Esophagus (tissue), 2 donors: ENCODE data around the gene EPHB6. TPM values are rescaled to one million over a fixed set of nuclear protein-coding genes. Genes with fewer than 3 reads are reported as not detected.
A peak's percentile ranks its signal among the peaks of the same experiment; 100 is the strongest.

Experiments used
- H3K27ac ChIP-seq, 2 donors: one replicate each; pipeline ENCODE4 v1.5.1; 2013; ENCODE audit warnings: low read depth in 2 of 2, mild to moderate bottlenecking in 2 of 2, inconsistent platforms in 1 of 2, low read length in 1 of 2, moderate library complexity in 1 of 2
- H3K27me3 ChIP-seq, 2 donors: one replicate each; pipeline ENCODE4 v1.6.1; 2013; ENCODE audit warnings: low read length in 2 of 2, control low read depth in 1 of 2, mild to moderate bottlenecking in 1 of 2; ENCODE audit not compliant: insufficient read depth in 2 of 2, control insufficient read depth in 1 of 2
- H3K36me3 ChIP-seq, 2 donors: one replicate each; pipeline ENCODE4 v1.6.1; 2013; ENCODE audit warnings: low read length in 1 of 2; ENCODE audit not compliant: control insufficient read depth in 2 of 2, insufficient read depth in 2 of 2
- H3K4me1 ChIP-seq, 2 donors: one replicate each; pipeline ENCODE4 v1.6.1; 2013; ENCODE audit warnings: low read length in 1 of 2; ENCODE audit not compliant: control insufficient read depth in 2 of 2, insufficient read depth in 2 of 2
- H3K4me3 ChIP-seq, 2 donors: one replicate each; pipeline ENCODE4 v1.5.1; 2013; ENCODE audit warnings: low read length in 2 of 2, mild to moderate bottlenecking in 2 of 2, low read depth in 1 of 2, moderate library complexity in 1 of 2
- H3K9me3 ChIP-seq, 2 donors: one replicate each; pipeline ENCODE4 v1.6.1; 2013; ENCODE audit warnings: mild to moderate bottlenecking in 2 of 2, low read depth in 1 of 2, low read length in 1 of 2, moderate library complexity in 1 of 2; ENCODE audit not compliant: control insufficient read depth in 2 of 2, insufficient read depth in 1 of 2
- WGBS, 2 donors: extraction: QIAGEN DNeasy Blood & Tissue Kit; methylation state at CpG; one replicate each; pipeline ENCODE4 v1.1.7; 2013; 5-methylcytosine and 5-hydroxymethylcytosine counted together
- polyA plus RNA-seq, 2 donors: library from polyadenylated mRNA; stranded (reverse); fragments of 200-250 nt; gene quantifications; one replicate each; pipeline ENCODE4 v1.2.3, GENCODE V29; 2013
- donor health status: healthy with polysubstance abuse.
- donor health status: Bipolar disorder and iron deficiency.

The EPHB6 gene
- polyA plus RNA-seq, 2 donors, result 17.0 to 33.3 TPM

GRCh38 chr7:142891490-142892082 lies 36.7 kb downstream of the EPHB6 start:
- Histone ChIP-seq H3K4me3 (no peak overlapping the region), H3K27me3 (no peaks in the 10 kb centered on the region), H3K36me3 (no peaks in the 10 kb centered on the region), H3K27ac (no peak overlapping the region), H3K9me3 (no peaks in the 10 kb centered on the region), H3K4me1 (peaks cover 0 to 11% of the 10 kb centered on the region in 2 donors)
- WGBS, 2 donors, result 86 to 88% methylated on average over 10 of the region's 10 CpGs

- Histone ChIP-seq H3K27me3 (no peaks in the 10 kb centered on the region), H3K36me3 (no peaks in the 10 kb centered on the region), H3K27ac (no peak overlapping the region), H3K9me3 (no peaks in the 10 kb centered on the region), H3K4me3 (no peak overlapping the region), H3K4me1 (peaks cover 0 to 7% of the 10 kb centered on the region in 2 donors)
- 85 to 89% methylated on average over 5 of the region's 5 CpGs for WGBS, 2 donors
These were observed 38.1 kb downstream of the EPHB6 start for GRCh38 chr7:142892951-142893350.

GRCh38 chr7:142894112-142894984 lies 39.5 kb downstream of the EPHB6 start:
- WGBS, 2 donors, result 65 to 66% methylated on average over 12 of the region's 12 CpGs

GRCh38 chr7:142894985-142895593 lies 40.2 kb downstream of the EPHB6 start:
- H3K36me3 ChIP-seq, result no peaks in the 10 kb centered on the region
- H3K27me3 ChIP-seq, result no peaks in the 10 kb centered on the region
- WGBS, 2 donors, result 55 to 57% methylated on average over 6 of the region's 6 CpGs
- no peaks in the 10 kb centered on the region for H3K9me3 ChIP-seq
- no peak overlapping the region for H3K4me3 ChIP-seq
- peaks cover 0 to 7% of the 10 kb centered on the region in 2 donors for H3K4me1 ChIP-seq
- H3K27ac ChIP-seq, result no peak overlapping the region

More at GRCh38 chr7:142894112-142894984, 39.5 kb downstream of the EPHB6 start:
- no peak overlapping the region for H3K27ac ChIP-seq
- no peaks in the 10 kb centered on the region for H3K36me3 ChIP-seq
- no peak overlapping the region for H3K4me3 ChIP-seq
- no peaks in the 10 kb centered on the region for H3K27me3 ChIP-seq
- peaks cover 0 to 10% of the 10 kb centered on the region in 2 donors for H3K4me1 ChIP-seq
- no peaks in the 10 kb centered on the region for H3K9me3 ChIP-seq

GRCh38 chr7:142896151-142896550 lies 41.3 kb downstream of the EPHB6 start:
- Histone ChIP-seq H3K36me3 (no peaks in the 10 kb centered on the region), H3K4me1 (peaks cover 0 to 3% of the 10 kb centered on the region in 2 donors), H3K27me3 (no peaks in the 10 kb centered on the region), H3K9me3 (no peaks in the 10 kb centered on the region), H3K4me3 (no peak overlapping the region), H3K27ac (no peak overlapping the region)
- 86 to 91% methylated on average over 3 of the region's 3 CpGs for WGBS, 2 donors

GRCh38 chr7:142896741-142897379 lies 42.0 kb downstream of the EPHB6 start:
- H3K4me1 ChIP-seq, result peaks cover 0 to 3% of the 10 kb centered on the region in 2 donors
- H3K36me3 ChIP-seq, result no peaks in the 10 kb centered on the region
- WGBS, 2 donors, result 78 to 88% methylated on average over 3 of the region's 3 CpGs

GRCh38 chr7:142897691-142898090 lies 42.8 kb downstream of the EPHB6 start:
- H3K4me3 ChIP-seq, result no peak overlapping the region
- no peaks in the 10 kb centered on the region for H3K9me3 ChIP-seq
- H3K27ac ChIP-seq, result no peak overlapping the region
- peaks cover 0 to 3% of the 10 kb centered on the region in 2 donors for H3K4me1 ChIP-seq
- WGBS, 2 donors, result 88 to 92% methylated on average over 7 of the region's 7 CpGs
- no peaks in the 10 kb centered on the region for H3K27me3 ChIP-seq
- H3K36me3 ChIP-seq, result no peaks in the 10 kb centered on the region

More at GRCh38 chr7:142896741-142897379, 42.0 kb downstream of the EPHB6 start:
- H3K27ac ChIP-seq, result no peak overlapping the region
- H3K27me3 ChIP-seq, result no peaks in the 10 kb centered on the region
- H3K4me3 ChIP-seq, result no peak overlapping the region
- no peaks in the 10 kb centered on the region for H3K9me3 ChIP-seq

- peak overlapping the region in 1 of 2 donors; percentile 26 for H3K27ac ChIP-seq
- H3K27me3 ChIP-seq, result no peaks in the 10 kb centered on the region
- 42 to 55% methylated on average over 2 to 3 of the region's 3 CpGs for WGBS, 2 donors
- H3K36me3 ChIP-seq, result no peaks in the 10 kb centered on the region
- no peaks in the 10 kb centered on the region for H3K9me3 ChIP-seq
- peaks cover 0 to 3% of the 10 kb centered on the region in 2 donors for H3K4me1 ChIP-seq
- H3K4me3 ChIP-seq, result no peak overlapping the region
These were observed 43.7 kb downstream of the EPHB6 start for GRCh38 chr7:142898377-142899170.

- H3K4me1 ChIP-seq, result peaks cover 0 to 3% of the 10 kb centered on the region in 2 donors
- no peaks in the 10 kb centered on the region for H3K9me3 ChIP-seq
- 18 to 21% methylated on average over 3 of the region's 3 CpGs for WGBS, 2 donors
- no peak overlapping the region for H3K27ac ChIP-seq
- H3K4me3 ChIP-seq, result no peak overlapping the region
- H3K27me3 ChIP-seq, result no peaks in the 10 kb centered on the region
- no peaks in the 10 kb centered on the region for H3K36me3 ChIP-seq
These were observed 44.8 kb downstream of the EPHB6 start for GRCh38 chr7:142899661-142900060.
